ENCODE results near the gene DENND1A. TPM values are rescaled to one million over a fixed set of nuclear protein-coding genes. Genes with fewer than 3 reads are reported as not detected.

Gene DENND1A
- total RNA-seq, 1 experiment from 2014 or later: 29.7 TPM

GRCh38 chr9:123684393-123685149 lies 245.4 kb downstream of the DENND1A start:
- H4K20me1 ChIP-seq (ENCODE audit: low read length): 0 out of 2 replicates have a peak, but pooled peaks cover 5% of the 10 kb centered on the region
- no TSS peak for BruUV-seq (replicated peaks)
- no peak overlapping the region for H3K9ac ChIP-seq (ENCODE audit: low read length)
- H2AFZ ChIP-seq (ENCODE audit: low read length): no peak overlapping the region
- ChIA-PET CTCF (no interaction called here), POLR2A (ENCODE audit: unreplicated experiment) (no interaction called here)
- H3K9me3 ChIP-seq (ENCODE audit: low read length): no peaks in the 10 kb centered on the region
- TF ChIP-seq CTCF (conservative IDR thresholded peaks at IDR 0.05; ENCODE audit: low read depth, low read length) (no peak), EZH2phosphoT487 (IDR thresholded peaks at IDR 0.05; ENCODE audit: borderline replicate concordance, low read length) (no peak), EZH2 (IDR thresholded peaks at IDR 0.05; ENCODE audit: low read length, unreplicated experiment) (no peak)
- H3F3A ChIP-seq (ENCODE audit: low read length, unreplicated experiment): no peaks in the 10 kb centered on the region
- DNase-seq (no peak), ATAC-seq (no peak)
- intact Hi-C loops (cut with micrococcal nuclease): no loop called here
- no peak overlapping the region for H3K4me3 ChIP-seq (ENCODE audit: low read length)
- H3K4me2 ChIP-seq (ENCODE audit: low read length): no peak overlapping the region
- no peaks in the 10 kb centered on the region for H3K9me2 ChIP-seq (replicated peaks; ENCODE audit: low read length)
- no peaks in the 10 kb centered on the region for H3K79me2 ChIP-seq (ENCODE audit: low read length)
- H3K36me3 ChIP-seq (ENCODE audit: low read depth, low read length): no peaks in the 10 kb centered on the region
- peaks cover 18% of the 10 kb centered on the region for H3K4me1 ChIP-seq (ENCODE audit: insufficient read depth, low read length)
- no peaks in the 10 kb centered on the region for H3K27me3 ChIP-seq (ENCODE audit: low read length)
- no peak overlapping the region for H3K27ac ChIP-seq (ENCODE audit: low read length)

GRCh38 chr9:123682746-123683145 lies 247.2 kb downstream of the DENND1A start:
- H3K27me3 ChIP-seq (ENCODE audit: low read length): no peaks in the 10 kb centered on the region

More at GRCh38 chr9:123682746-123683145, 247.2 kb downstream of the DENND1A start:
- ATAC-seq (no peak), DNase-seq (no peak)
- BruUV-seq (replicated peaks): no TSS peak
- no peaks in the 10 kb centered on the region for H3F3A ChIP-seq (ENCODE audit: low read length, unreplicated experiment)
- no peak overlapping the region for H3K4me3 ChIP-seq (ENCODE audit: low read length)
- ChIA-PET CTCF (no interaction called here), POLR2A (ENCODE audit: unreplicated experiment) (no interaction called here)
- no peaks in the 10 kb centered on the region for H3K9me2 ChIP-seq (replicated peaks; ENCODE audit: low read length)
- H3K36me3 ChIP-seq (ENCODE audit: low read depth, low read length): no peaks in the 10 kb centered on the region
- no peak overlapping the region for H3K9ac ChIP-seq (ENCODE audit: low read length)
- TF ChIP-seq EZH2 (IDR thresholded peaks at IDR 0.05; ENCODE audit: low read length, unreplicated experiment): no peak
- TF ChIP-seq EZH2phosphoT487 (IDR thresholded peaks at IDR 0.05; ENCODE audit: borderline replicate concordance, low read length): no peak
- no peak for TF ChIP-seq CTCF (conservative IDR thresholded peaks at IDR 0.05; ENCODE audit: low read depth, low read length)
- H3K27ac ChIP-seq (ENCODE audit: low read length): no peak overlapping the region
- H3K9me3 ChIP-seq (ENCODE audit: low read length): no peaks in the 10 kb centered on the region
- H4K20me1 ChIP-seq (ENCODE audit: low read length): 0 out of 2 replicates have a peak, but pooled peaks cover 5% of the 10 kb centered on the region
- peaks cover 34% of the 10 kb centered on the region for H3K4me1 ChIP-seq (ENCODE audit: insufficient read depth, low read length)
- H3K4me2 ChIP-seq (ENCODE audit: low read length): no peak overlapping the region
- H3K79me2 ChIP-seq (ENCODE audit: low read length): no peaks in the 10 kb centered on the region
- H2AFZ ChIP-seq (ENCODE audit: low read length): no peak overlapping the region
- intact Hi-C loops (cut with micrococcal nuclease): no loop called here

Data from PC-3 (cell line).